Prostate gland (tissue), 2 donors: ENCODE results near the gene DOK4.

Experiments used
- CTCF ChIP-seq, 4 experiments: fragments of 200-600 bp in 2 of 4; fragments of 450-650 bp in 2 of 4; sonication (generic) in 2 of 4; IDR thresholded peaks; 1 replicate in 3 of 4; 2 replicates in 1 of 4; pipeline ENCODE4 v1.5.1; 2016 to 2019; ENCODE audit warnings: antibody characterized with exemption in 4 of 4, mild to moderate bottlenecking in 2 of 4, moderate library complexity in 2 of 4
- POLR2A ChIP-seq: fragments of 450-650 bp; IDR thresholded peaks from one replicate; pipeline ENCODE4 v1.6.1; 2016; ENCODE audit warnings: antibody characterized with exemption, mild to moderate bottlenecking
- POLR2AphosphoS5 ChIP-seq: sonication (generic); formaldehyde crosslinking; IDR thresholded peaks from one replicate; pipeline ENCODE4 v1.6.1; 2017; ENCODE audit warnings: antibody characterized with exemption

GRCh38 chr16:57514371-57514770 lies 28.1 kb upstream of the DOK4 start:
- TF ChIP-seq CTCF (IDR thresholded peaks at IDR 0.05) (no peak), POLR2A (no peak), POLR2AphosphoS5 (no peak)
